ENCODE measurements around the gene CLDN5.

The CLDN5 gene

GRCh38 chr22:19499880-19500242 lies 24.3 kb downstream of the CLDN5 start:
- no peak for DNase-seq (ENCODE audit: low spot score in 2 of 2)
- peaks cover 56% of the 10 kb centered on the region for H3K36me3 ChIP-seq (replicated peaks)
- no peaks in the 10 kb centered on the region for H3K4me1 ChIP-seq
- H3K4me3 ChIP-seq = no peak overlapping the region
- no peaks in the 10 kb centered on the region for H3K27me3 ChIP-seq (ENCODE audit: low read depth)
- in situ Hi-C loops (cut with MboI; ENCODE audit: low sequenced_read_pairs) = loop anchor here (25.0 kb wide), 1 partner anchor 88 kb away; no protein-coding TSS in a partner anchor
- H3K9me3 ChIP-seq = no peaks in the 10 kb centered on the region

- in situ Hi-C loops (cut with MboI; ENCODE audit: low sequenced_read_pairs) = no loop called here
Observed at GRCh38 chr22:19499236-19499879, 24.9 kb downstream of the CLDN5 start.

GRCh38 chr22:19498866-19499190 lies 25.4 kb downstream of the CLDN5 start:
- Histone ChIP-seq H3K4me1 (no peaks in the 10 kb centered on the region), H3K4me3 (no peak overlapping the region), H3K27me3 (ENCODE audit: low read depth) (no peaks in the 10 kb centered on the region), H3K36me3 (replicated peaks) (peaks cover 64% of the 10 kb centered on the region), H3K9me3 (no peaks in the 10 kb centered on the region)
- DNase-seq (ENCODE audit: low spot score in 2 of 2) = no peak
- in situ Hi-C loops (cut with MboI; ENCODE audit: low sequenced_read_pairs) = no loop called here

More at GRCh38 chr22:19499236-19499879, 24.9 kb downstream of the CLDN5 start:
- Histone ChIP-seq H3K27me3 (ENCODE audit: low read depth) (no peaks in the 10 kb centered on the region), H3K9me3 (no peaks in the 10 kb centered on the region), H3K36me3 (replicated peaks) (peaks cover 60% of the 10 kb centered on the region), H3K4me1 (no peaks in the 10 kb centered on the region), H3K4me3 (no peak overlapping the region)
- no peak for DNase-seq (ENCODE audit: low spot score in 2 of 2)

- no peaks in the 10 kb centered on the region for H3K9me3 ChIP-seq
- H3K4me1 ChIP-seq = no peaks in the 10 kb centered on the region
- DNase-seq (ENCODE audit: low spot score in 2 of 2) = no peak
- H3K36me3 ChIP-seq (replicated peaks) = peaks cover 66% of the 10 kb centered on the region
- in situ Hi-C loops (cut with MboI; ENCODE audit: low sequenced_read_pairs) = no loop called here
- H3K4me3 ChIP-seq = no peak overlapping the region
- H3K27me3 ChIP-seq (ENCODE audit: low read depth) = no peaks in the 10 kb centered on the region
Observed at GRCh38 chr22:19498154-19498865, 25.9 kb downstream of the CLDN5 start.

- peaks cover 71% of the 10 kb centered on the region for H3K36me3 ChIP-seq (replicated peaks)
- in situ Hi-C loops (cut with MboI; ENCODE audit: low sequenced_read_pairs) = no loop called here
- DNase-seq (ENCODE audit: low spot score in 2 of 2) = no peak
- H3K4me1 ChIP-seq = no peaks in the 10 kb centered on the region
- H3K4me3 ChIP-seq = no peak overlapping the region
- H3K27me3 ChIP-seq (ENCODE audit: low read depth) = no peaks in the 10 kb centered on the region
- no peaks in the 10 kb centered on the region for H3K9me3 ChIP-seq
Observed at GRCh38 chr22:19497245-19497644, 27.0 kb downstream of the CLDN5 start.

- H3K36me3 ChIP-seq (replicated peaks) = peaks cover 79% of the 10 kb centered on the region
- no peaks in the 10 kb centered on the region for H3K27me3 ChIP-seq (ENCODE audit: low read depth)
- no peak overlapping the region for H3K4me3 ChIP-seq
- no peaks in the 10 kb centered on the region for H3K4me1 ChIP-seq
- DNase-seq (ENCODE audit: low spot score in 2 of 2) = no peak
- no peaks in the 10 kb centered on the region for H3K9me3 ChIP-seq
- in situ Hi-C loops (cut with MboI; ENCODE audit: low sequenced_read_pairs) = no loop called here
Observed at GRCh38 chr22:19496324-19496630, 27.9 kb downstream of the CLDN5 start.

- H3K4me1 ChIP-seq = no peaks in the 10 kb centered on the region
- DNase-seq (ENCODE audit: low spot score in 2 of 2) = no peak
- no peaks in the 10 kb centered on the region for H3K27me3 ChIP-seq (ENCODE audit: low read depth)
- peaks cover 83% of the 10 kb centered on the region for H3K36me3 ChIP-seq (replicated peaks)
- in situ Hi-C loops (cut with MboI; ENCODE audit: low sequenced_read_pairs) = no loop called here
- no peaks in the 10 kb centered on the region for H3K9me3 ChIP-seq
- H3K4me3 ChIP-seq = no peak overlapping the region
Observed at GRCh38 chr22:19495562-19496323, 28.5 kb downstream of the CLDN5 start.

- Histone ChIP-seq H3K9me3 (no peaks in the 10 kb centered on the region), H3K4me1 (no peaks in the 10 kb centered on the region), H3K27me3 (ENCODE audit: low read depth) (no peaks in the 10 kb centered on the region), H3K36me3 (replicated peaks) (peaks cover 88% of the 10 kb centered on the region), H3K4me3 (no peak overlapping the region)
- in situ Hi-C loops (cut with MboI; ENCODE audit: low sequenced_read_pairs) = no loop called here
- DNase-seq (ENCODE audit: low spot score in 2 of 2) = no peak
Observed at GRCh38 chr22:19494676-19495173, 29.5 kb downstream of the CLDN5 start.

- Histone ChIP-seq H3K9me3 (no peaks in the 10 kb centered on the region), H3K36me3 (replicated peaks) (peaks cover 88% of the 10 kb centered on the region), H3K4me1 (no peaks in the 10 kb centered on the region), H3K4me3 (no peak overlapping the region), H3K27me3 (ENCODE audit: low read depth) (no peaks in the 10 kb centered on the region)
- no peak for DNase-seq (ENCODE audit: low spot score in 2 of 2)
- in situ Hi-C loops (cut with MboI; ENCODE audit: low sequenced_read_pairs) = no loop called here
Observed at GRCh38 chr22:19494001-19494560, 30.1 kb downstream of the CLDN5 start.

GRCh38 chr22:19492504-19493174 lies 31.6 kb downstream of the CLDN5 start:
- H3K36me3 ChIP-seq (replicated peaks) = peaks cover 89% of the 10 kb centered on the region
- no peaks in the 10 kb centered on the region for H3K4me1 ChIP-seq
- in situ Hi-C loops (cut with MboI; ENCODE audit: low sequenced_read_pairs) = no loop called here

GRCh38 chr22:19490628-19491230 lies 33.5 kb downstream of the CLDN5 start:
- no peaks in the 10 kb centered on the region for H3K27me3 ChIP-seq (ENCODE audit: low read depth)
- H3K9me3 ChIP-seq = no peaks in the 10 kb centered on the region
- in situ Hi-C loops (cut with MboI; ENCODE audit: low sequenced_read_pairs) = no loop called here
- H3K4me1 ChIP-seq = no peaks in the 10 kb centered on the region
- no peak for DNase-seq (ENCODE audit: low spot score in 2 of 2)
- peaks cover 89% of the 10 kb centered on the region for H3K36me3 ChIP-seq (replicated peaks)
- H3K4me3 ChIP-seq = no peak overlapping the region

More at GRCh38 chr22:19492504-19493174, 31.6 kb downstream of the CLDN5 start:
- H3K4me3 ChIP-seq = no peak overlapping the region
- H3K27me3 ChIP-seq (ENCODE audit: low read depth) = no peaks in the 10 kb centered on the region
- no peak for DNase-seq (ENCODE audit: low spot score in 2 of 2)
- H3K9me3 ChIP-seq = no peaks in the 10 kb centered on the region

- Histone ChIP-seq H3K4me3 (no peak overlapping the region), H3K27me3 (ENCODE audit: low read depth) (no peaks in the 10 kb centered on the region), H3K4me1 (no peaks in the 10 kb centered on the region), H3K36me3 (replicated peaks) (peaks cover 88% of the 10 kb centered on the region), H3K9me3 (no peaks in the 10 kb centered on the region)
- DNase-seq (ENCODE audit: low spot score in 2 of 2) = no peak
- in situ Hi-C loops (cut with MboI; ENCODE audit: low sequenced_read_pairs) = no loop called here
Observed at GRCh38 chr22:19488884-19489843, 35.0 kb downstream of the CLDN5 start.
